HG03097 (cell line): Measurements from ENCODE around the gene APLP2.

Experiments used
- ATAC-seq: cut with Tn5 transposase; IDR thresholded peaks from one replicate; pipeline ENCODE4 v1.9.1; 2021; ENCODE audit not compliant: unreplicated experiment, low FRiP score

Gene APLP2

GRCh38 chr11:130112071-130112830, 42.6 kb downstream of the APLP2 start:
- ATAC-seq: no peak

GRCh38 chr11:130114281-130114680, 44.6 kb downstream of the APLP2 start:
- no peak for ATAC-seq

GRCh38 chr11:130114726-130115125, 45.0 kb downstream of the APLP2 start:
- no peak for ATAC-seq

GRCh38 chr11:130115218-130115617, 45.5 kb downstream of the APLP2 start:
- ATAC-seq: no peak

GRCh38 chr11:130118165-130118564, 48.5 kb downstream of the APLP2 start:
- peak; percentile 47 for ATAC-seq

- peak; percentile 70 for ATAC-seq
Observed at GRCh38 chr11:130118636-130119387, 49.1 kb downstream of the APLP2 start.

GRCh38 chr11:130120045-130120444, 50.4 kb downstream of the APLP2 start:
- ATAC-seq: no peak

- no peak for ATAC-seq
Observed at GRCh38 chr11:130121445-130121978, 51.8 kb downstream of the APLP2 start.

- no peak for ATAC-seq
Observed at GRCh38 chr11:130122141-130122575, 52.5 kb downstream of the APLP2 start.

- no peak for ATAC-seq
Observed at GRCh38 chr11:130123414-130124040, 53.8 kb downstream of the APLP2 start.

GRCh38 chr11:130124096-130124495, 54.4 kb downstream of the APLP2 start:
- ATAC-seq: no peak

- ATAC-seq: no peak
Observed at GRCh38 chr11:130125638-130126037, 55.9 kb downstream of the APLP2 start.

- ATAC-seq: no peak
Observed at GRCh38 chr11:130126516-130126915, 56.8 kb downstream of the APLP2 start.

- ATAC-seq: no peak
Observed at GRCh38 chr11:130127509-130127908, 57.8 kb downstream of the APLP2 start.

- no peak for ATAC-seq
Observed at GRCh38 chr11:130128626-130129025, 58.9 kb downstream of the APLP2 start.

- ATAC-seq: no peak
Observed at GRCh38 chr11:130129922-130130321, 60.2 kb downstream of the APLP2 start.

- peak; percentile 68 for ATAC-seq
Observed at GRCh38 chr11:130131961-130132850, 62.5 kb downstream of the APLP2 start.

- no peak for ATAC-seq
Observed at GRCh38 chr11:130133716-130134115, 64.0 kb downstream of the APLP2 start.

- ATAC-seq: no peak
Observed at GRCh38 chr11:130136107-130136506, 66.4 kb downstream of the APLP2 start.

GRCh38 chr11:130137999-130138398, 68.3 kb downstream of the APLP2 start:
- ATAC-seq: no peak
